IMR-90 (cell line): ENCODE measurements around the gene PRELID2. TPM values are rescaled to one million over a fixed set of nuclear protein-coding genes. Genes with fewer than 3 reads are reported as not detected.
A peak's percentile ranks its signal among the peaks of the same experiment; 100 is the strongest.

Source experiments
- ATAC-seq: fragments of 200-7000 bp; cut with Tn5 transposase; 2 replicates; pipeline ENCODE4 v1.9.1; 2020; ENCODE audit warnings: low read depth, mild to moderate bottlenecking, moderate library complexity
- BruUV-seq: library from RNA; stranded (reverse); fragments of 400-500 nt; replicated peaks from 2 replicates; lab custom pipeline; 2021; lab: Mats Ljungman, UMichigan
- CTCF ChIA-PET: fragments of 300-600 bp; formaldehyde crosslinking; extraction: SDS; loops from one replicate; lab custom pipeline; 2021; ENCODE audit warnings: antibody characterized with exemption; lab: Yijun Ruan, JAX
- POLR2A ChIA-PET: fragments of 300-600 bp; sonication (Branson Sonifier 250); formaldehyde crosslinking; loops from one replicate; lab custom pipeline; 2022; ENCODE audit warnings: antibody characterized with exemption; ENCODE audit not compliant: unreplicated experiment; lab: Charles Lee
- DNase-seq: peaks from one replicate; pipeline ENCODE4 v3.0.0; 2013
- H2AFZ ChIP-seq: replicated peaks from 2 replicates; pipeline ENCODE3; 2013; ENCODE audit warnings: low read length, mild to moderate bottlenecking; ENCODE audit not compliant: poor library complexity
- H2AK5ac ChIP-seq: 2 replicates; pipeline ENCODE4 v1.6.1; 2013; ENCODE audit warnings: low read depth, low read length, inconsistent platforms
- H2AK9ac ChIP-seq: replicated peaks from 2 replicates; pipeline ENCODE3; 2013; ENCODE audit warnings: mild to moderate bottlenecking, low read depth, low read length, moderate library complexity; ENCODE audit not compliant: poor library complexity
- H2BK120ac ChIP-seq: 2 replicates; pipeline ENCODE4 v1.6.1; 2013; ENCODE audit warnings: low read depth, low read length, inconsistent platforms
- H2BK15ac ChIP-seq: 3 replicates; pipeline ENCODE4 v1.6.1; 2013; ENCODE audit warnings: low read depth, low read length, inconsistent platforms
- H2BK20ac ChIP-seq: 2 replicates; pipeline ENCODE4 v1.6.1; 2013; ENCODE audit warnings: low read depth, mild to moderate bottlenecking, inconsistent platforms, low read length, moderate library complexity
- H2BK5ac ChIP-seq: 2 replicates; pipeline ENCODE4 v1.6.1; 2013; ENCODE audit warnings: mild to moderate bottlenecking, low read depth, low read length, inconsistent platforms; ENCODE audit not compliant: poor library complexity, severe bottlenecking
- H3K14ac ChIP-seq: replicated peaks from 2 replicates; pipeline ENCODE4 v1.6.1; 2013; ENCODE audit warnings: low read depth, low read length, inconsistent platforms
- H3K18ac ChIP-seq: 2 replicates; pipeline ENCODE4 v1.6.1; 2013; ENCODE audit warnings: low read depth, low read length, control low read depth
- H3K23ac ChIP-seq: 2 replicates; pipeline ENCODE4 v1.6.1; 2013; ENCODE audit warnings: low read depth, low read length, inconsistent platforms
- H3K27ac ChIP-seq: 2 replicates; pipeline ENCODE4 v1.5.1; 2013; ENCODE audit warnings: mild to moderate bottlenecking, control low read depth, low read length; ENCODE audit not compliant: insufficient read depth
- H3K27me3 ChIP-seq: 2 replicates; pipeline ENCODE4 v1.6.1; 2013; ENCODE audit warnings: low read length; ENCODE audit not compliant: control insufficient read depth, insufficient read depth
- H3K36me3 ChIP-seq: 2 replicates; pipeline ENCODE4 v1.6.1; 2013; ENCODE audit warnings: low read length, mixed read lengths; ENCODE audit not compliant: control insufficient read depth, insufficient read depth
- H3K4ac ChIP-seq: 2 replicates; pipeline ENCODE4 v1.6.1; 2013; ENCODE audit warnings: low read depth, low read length, inconsistent platforms
- H3K4me1 ChIP-seq: 2 replicates; pipeline ENCODE4 v1.6.1; 2013; ENCODE audit warnings: low read length, mixed read lengths; ENCODE audit not compliant: control insufficient read depth, insufficient read depth
- H3K4me2 ChIP-seq: 2 replicates; pipeline ENCODE4 v1.6.1; 2013; ENCODE audit warnings: low read depth, mild to moderate bottlenecking, control low read depth, low read length, moderate library complexity
- H3K4me3 ChIP-seq: 2 replicates; pipeline ENCODE4 v1.5.1; 2013; ENCODE audit warnings: low read depth, mild to moderate bottlenecking, control low read depth, low read length, moderate library complexity; ENCODE audit not compliant: insufficient read depth
- H3K56ac ChIP-seq: 2 replicates; pipeline ENCODE4 v1.6.1; 2013; ENCODE audit warnings: low read length, inconsistent platforms; ENCODE audit not compliant: insufficient read depth; ENCODE audit errors: extremely low read depth
- H3K79me1 ChIP-seq, 2 experiments: 2 replicates each; pipeline ENCODE4 v1.6.1; 2013; ENCODE audit warnings: low read length in 2 of 2, inconsistent platforms in 1 of 2, low read depth in 1 of 2
- H3K9ac ChIP-seq: 2 replicates; pipeline ENCODE4 v1.6.1; 2013; ENCODE audit warnings: low read depth, low read length, control low read depth
- H3K9me1 ChIP-seq: 2 replicates; pipeline ENCODE4 v1.6.1; 2013; ENCODE audit warnings: low read length, inconsistent platforms; ENCODE audit not compliant: insufficient read depth
- H3K9me3 ChIP-seq: 2 replicates; pipeline ENCODE4 v1.6.1; 2013; ENCODE audit warnings: low read length; ENCODE audit not compliant: control insufficient read depth, insufficient read depth
- H4K20me1 ChIP-seq: 2 replicates; pipeline ENCODE4 v1.6.1; 2013; ENCODE audit warnings: low read length, inconsistent platforms; ENCODE audit not compliant: insufficient read depth
- H4K5ac ChIP-seq: 2 replicates; pipeline ENCODE4 v1.6.1; 2013; ENCODE audit warnings: mild to moderate bottlenecking, low read depth, low read length, control low read depth
- H4K8ac ChIP-seq, 2 experiments: 2 replicates each; pipeline ENCODE4 v1.6.1; 2013; ENCODE audit warnings: low read depth in 2 of 2, low read length in 2 of 2, control low read depth in 1 of 2, inconsistent platforms in 1 of 2
- H4K91ac ChIP-seq: 2 replicates; pipeline ENCODE4 v1.6.1; 2013; ENCODE audit warnings: low read depth, low read length, inconsistent platforms; ENCODE audit not compliant: insufficient read depth
- BHLHE40 ChIP-seq: fragments of 150-350 bp; IDR thresholded peaks from 2 replicates; pipeline ENCODE4 v1.6.1; 2016; ENCODE audit warnings: mild to moderate bottlenecking, low read depth, low read length
- CEBPB ChIP-seq: IDR thresholded peaks from 2 replicates; pipeline ENCODE4 v1.6.1; 2012; ENCODE audit warnings: low read depth, low read length, improper control_type of control experiment
- CHD1 ChIP-seq: IDR thresholded peaks from 2 replicates; pipeline ENCODE4 v1.6.1; 2012; ENCODE audit warnings: low read depth, low read length, improper control_type of control experiment
- FOS ChIP-seq: fragments of 150-350 bp; IDR thresholded peaks from 2 replicates; pipeline ENCODE4 v1.6.1; 2016; ENCODE audit warnings: low read depth, low read length
- MAFK ChIP-seq: IDR thresholded peaks from 2 replicates; pipeline ENCODE4 v1.6.1; 2012; ENCODE audit warnings: low read depth, low read length, improper control_type of control experiment
- MAZ ChIP-seq: IDR thresholded peaks from 2 replicates; pipeline ENCODE4 v1.6.1; 2012; ENCODE audit warnings: low read depth, mild to moderate bottlenecking, low read length, improper control_type of control experiment, moderate library complexity, borderline replicate concordance
- MXI1 ChIP-seq: IDR thresholded peaks from 2 replicates; pipeline ENCODE4 v1.6.1; 2012; ENCODE audit warnings: low read depth, mild to moderate bottlenecking, low read length, moderate library complexity, borderline replicate concordance
- NFE2L2 ChIP-seq: fragments of 150-350 bp; IDR thresholded peaks from 2 replicates; pipeline ENCODE4 v1.6.1; 2016; ENCODE audit warnings: low read depth, mild to moderate bottlenecking, low read length
- POLR2A ChIP-seq: IDR thresholded peaks from 2 replicates; pipeline ENCODE4 v1.6.1; 2012; ENCODE audit warnings: mild to moderate bottlenecking, low read depth, low read length
- RCOR1 ChIP-seq: IDR thresholded peaks from 2 replicates; pipeline ENCODE4 v1.6.1; 2012; ENCODE audit warnings: mild to moderate bottlenecking, low read length, improper control_type of control experiment; ENCODE audit not compliant: insufficient replicate concordance
- RFX5 ChIP-seq: IDR thresholded peaks from 2 replicates; pipeline ENCODE4 v1.8.0; 2012; ENCODE audit warnings: low read depth, mild to moderate bottlenecking, low read length, moderate library complexity
- SMC3 ChIP-seq: fragments of 150-350 bp; IDR thresholded peaks from 2 replicates; pipeline ENCODE4 v1.6.1; 2016; ENCODE audit warnings: low read depth, mild to moderate bottlenecking, antibody characterized with exemption, low read length, moderate library complexity
- WGBS, 2 experiments: methylation state at CpG; one replicate each; pipeline versions ENCODE4 v1.1.5 to v1.1.7; 2013; ENCODE audit warnings: missing lambda C conversion rate in 2 of 2; ENCODE audit not compliant: insufficient read length in 1 of 2; ENCODE audit errors: extremely low coverage in 2 of 2; 5-methylcytosine and 5-hydroxymethylcytosine counted together
- dilution Hi-C: fragments of 300-500 bp; cut with HindIII; formaldehyde crosslinking; loops from one replicate; pipeline ENCODE4 v1.14.3; 2018; ENCODE audit warnings: low sequenced_read_pairs; ENCODE audit not compliant: unreplicated experiment
- in situ Hi-C: fragments of 300-500 bp; cut with MboI; formaldehyde crosslinking; loops from 3 replicates; pipeline ENCODE4 v1.14.3; 2019; ENCODE audit warnings: low sequenced_read_pairs, inconsistent platforms, mixed read lengths
- intact Hi-C: fragments of 100-400 bp; cut with micrococcal nuclease; formaldehyde crosslinking; loops from 2 replicates; pipeline ENCODE4 v1.10.0; 2022
- polyA plus RNA-seq, 3 experiments: library from polyadenylated mRNA; depleted of rRNA; stranded (reverse); fragments of >200 nt; gene quantifications; 2 replicates each; pipeline ENCODE4 v1.2.3, GENCODE V29; 2012; ENCODE audit warnings: low replicate concordance in 1 of 3
- total RNA-seq: library from RNA; depleted of rRNA; stranded (reverse); fragments of >200 nt; gene quantifications from 2 replicates; pipeline ENCODE4 v1.2.3, GENCODE V29; 2012
- TF ChIP-seq, protein P1 (sequence below): fragments of 150-350 bp; IDR thresholded peaks from 2 replicates; pipeline ENCODE4 v1.6.1; 2016; ENCODE audit warnings: low read depth, mild to moderate bottlenecking, low read length, moderate library complexity, borderline replicate concordance
- TF ChIP-seq, protein P2 (sequence below): conservative IDR thresholded peaks from 2 replicates; pipeline ENCODE4 v1.5.1; 2012; ENCODE audit warnings: mild to moderate bottlenecking, low read depth, low read length, improper control_type of control experiment
- TF ChIP-seq, protein P3 (sequence below): fragments of 150-350 bp; IDR thresholded peaks from 2 replicates; pipeline ENCODE4 v1.6.1; 2017; ENCODE audit warnings: mild to moderate bottlenecking, antibody characterized with exemption, low read length, low read depth

The PRELID2 gene
- total and polyA plus RNA-seq, 2 of the 4 experiments (the other 2 are of a cell fraction) = 4.9 to 8.6 TPM

DNA sequence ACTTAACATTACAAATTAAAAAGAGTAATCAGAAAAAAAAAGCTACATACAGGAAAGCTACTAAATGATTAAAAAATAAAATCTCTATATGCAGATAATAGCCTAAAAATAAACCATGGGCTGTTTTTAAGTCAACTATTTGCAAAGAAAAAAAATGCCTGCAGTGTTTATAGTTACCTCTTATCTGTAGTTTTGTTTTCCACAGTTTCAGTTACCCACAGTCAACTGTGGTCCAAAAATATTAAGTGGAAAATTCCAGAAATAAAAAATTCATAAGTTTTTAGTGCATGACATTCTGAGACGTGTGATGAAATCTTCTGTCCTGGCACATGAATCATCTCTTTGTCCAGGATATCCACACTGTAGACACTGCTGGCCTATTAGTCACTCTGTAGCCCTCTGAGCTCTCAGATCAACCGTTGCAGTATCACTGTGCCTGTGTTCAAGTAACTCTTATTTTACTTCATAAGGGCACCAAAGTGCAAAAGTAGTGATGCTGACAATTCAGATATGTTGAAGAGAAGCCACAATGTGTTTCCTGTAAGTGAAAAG, 59.2 kb downstream of the PRELID2 start:
- Histone ChIP-seq H2BK5ac (peak overlapping the region; percentile 71), H2AFZ (no peak overlapping the region), H3K9me3 (no peaks in the 10 kb centered on the region), H3K23ac (no peak overlapping the region; the same call in 1 of the 2 replicates), H3K36me3 (no peaks in the 10 kb centered on the region), H2BK120ac (peak overlapping the region; percentile 68), H3K79me1 (no peaks in the 10 kb centered on the region; a peak in 1 of 4 replicates), H2BK20ac (no peak overlapping the region; the same call in 1 of the 2 replicates), H3K4ac (no peak overlapping the region; the same call in 1 of the 2 replicates), H4K20me1 (no peaks in the 10 kb centered on the region), H3K27ac (no peak overlapping the region), H3K9me1 (peaks cover 4% of the 10 kb centered on the region; the same call in 1 of the 2 replicates), H3K4me3 (no peak overlapping the region), H2AK9ac (no peak overlapping the region), H3K27me3 (no peaks in the 10 kb centered on the region), H2BK15ac (no peak overlapping the region), H3K9ac (no peak overlapping the region), H3K14ac (0 out of 2 replicates have a peak overlapping the region, but pooled peaks have one; percentile 90), H3K56ac (no peak overlapping the region), H4K91ac (no peak overlapping the region), H2AK5ac (no peak overlapping the region), H4K5ac (no peak overlapping the region), H4K8ac (peak overlapping the region in 1 of 2 experiments; percentile 83; a peak in 2 of 4 replicates), H3K4me2 (no peak overlapping the region), H3K18ac (peak overlapping the region; percentile 72; the same call in 1 of the 2 replicates), H3K4me1 (peaks cover 2% of the 10 kb centered on the region; the same call in 1 of the 2 replicates)
- dilution Hi-C loops = no loop called here
- WGBS, 2 experiments = no CpG with 5 or more reads among the region's 2 CpGs
- BruUV-seq = no TSS peak
- intact Hi-C loops = no loop called here
- in situ Hi-C loops = no loop called here
- ATAC-seq (peak; percentile 97), DNase-seq (peak; percentile 91)
- ChIA-PET POLR2A (no interaction called here), CTCF (interaction anchor here (0.6 kb wide), 2 partner anchors 8 to 13 kb away, joined by 3 read pairs; no protein-coding TSS in a partner anchor)
- no peak for TF ChIP-seq NFE2L2
- TF ChIP-seq FOS = peak; percentile 77
- TF ChIP-seq, protein P1, sequence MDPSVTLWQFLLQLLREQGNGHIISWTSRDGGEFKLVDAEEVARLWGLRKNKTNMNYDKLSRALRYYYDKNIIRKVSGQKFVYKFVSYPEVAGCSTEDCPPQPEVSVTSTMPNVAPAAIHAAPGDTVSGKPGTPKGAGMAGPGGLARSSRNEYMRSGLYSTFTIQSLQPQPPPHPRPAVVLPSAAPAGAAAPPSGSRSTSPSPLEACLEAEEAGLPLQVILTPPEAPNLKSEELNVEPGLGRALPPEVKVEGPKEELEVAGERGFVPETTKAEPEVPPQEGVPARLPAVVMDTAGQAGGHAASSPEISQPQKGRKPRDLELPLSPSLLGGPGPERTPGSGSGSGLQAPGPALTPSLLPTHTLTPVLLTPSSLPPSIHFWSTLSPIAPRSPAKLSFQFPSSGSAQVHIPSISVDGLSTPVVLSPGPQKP = no peak
- 0 out of 2 replicates have a peak, but pooled peaks have one; percentile 15 for TF ChIP-seq BHLHE40
- TF ChIP-seq RCOR1 = no peak
- TF ChIP-seq SMC3 = no peak
- no peak for TF ChIP-seq MXI1
- no peak for TF ChIP-seq CHD1
- TF ChIP-seq CEBPB = peak; percentile 91
- TF ChIP-seq, protein P2, sequence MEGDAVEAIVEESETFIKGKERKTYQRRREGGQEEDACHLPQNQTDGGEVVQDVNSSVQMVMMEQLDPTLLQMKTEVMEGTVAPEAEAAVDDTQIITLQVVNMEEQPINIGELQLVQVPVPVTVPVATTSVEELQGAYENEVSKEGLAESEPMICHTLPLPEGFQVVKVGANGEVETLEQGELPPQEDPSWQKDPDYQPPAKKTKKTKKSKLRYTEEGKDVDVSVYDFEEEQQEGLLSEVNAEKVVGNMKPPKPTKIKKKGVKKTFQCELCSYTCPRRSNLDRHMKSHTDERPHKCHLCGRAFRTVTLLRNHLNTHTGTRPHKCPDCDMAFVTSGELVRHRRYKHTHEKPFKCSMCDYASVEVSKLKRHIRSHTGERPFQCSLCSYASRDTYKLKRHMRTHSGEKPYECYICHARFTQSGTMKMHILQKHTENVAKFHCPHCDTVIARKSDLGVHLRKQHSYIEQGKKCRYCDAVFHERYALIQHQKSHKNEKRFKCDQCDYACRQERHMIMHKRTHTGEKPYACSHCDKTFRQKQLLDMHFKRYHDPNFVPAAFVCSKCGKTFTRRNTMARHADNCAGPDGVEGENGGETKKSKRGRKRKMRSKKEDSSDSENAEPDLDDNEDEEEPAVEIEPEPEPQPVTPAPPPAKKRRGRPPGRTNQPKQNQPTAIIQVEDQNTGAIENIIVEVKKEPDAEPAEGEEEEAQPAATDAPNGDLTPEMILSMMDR = no peak
- 0 out of 2 replicates have a peak, but pooled peaks have one; percentile 14 for TF ChIP-seq MAFK
- no peak for TF ChIP-seq POLR2A
- no peak for TF ChIP-seq MAZ
- no peak for TF ChIP-seq RFX5
- TF ChIP-seq, protein P3, sequence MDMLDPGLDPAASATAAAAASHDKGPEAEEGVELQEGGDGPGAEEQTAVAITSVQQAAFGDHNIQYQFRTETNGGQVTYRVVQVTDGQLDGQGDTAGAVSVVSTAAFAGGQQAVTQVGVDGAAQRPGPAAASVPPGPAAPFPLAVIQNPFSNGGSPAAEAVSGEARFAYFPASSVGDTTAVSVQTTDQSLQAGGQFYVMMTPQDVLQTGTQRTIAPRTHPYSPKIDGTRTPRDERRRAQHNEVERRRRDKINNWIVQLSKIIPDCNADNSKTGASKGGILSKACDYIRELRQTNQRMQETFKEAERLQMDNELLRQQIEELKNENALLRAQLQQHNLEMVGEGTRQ = no peak
